HG02840 (cell line): ENCODE measurements around the gene CES3.
"Not testable (repeated sequence)": the region's sequence is repeated elsewhere in the genome, so short reads cannot be mapped to it uniquely, and the experiment has no call there.

Experiments used
- ATAC-seq: cut with Tn5 transposase; IDR thresholded peaks from one replicate; pipeline ENCODE4 v1.9.1; 2021; ENCODE audit warnings: mild to moderate bottlenecking, moderate library complexity, moderate number of reproducible peaks; ENCODE audit not compliant: unreplicated experiment, low FRiP score

CES3 gene

DNA sequence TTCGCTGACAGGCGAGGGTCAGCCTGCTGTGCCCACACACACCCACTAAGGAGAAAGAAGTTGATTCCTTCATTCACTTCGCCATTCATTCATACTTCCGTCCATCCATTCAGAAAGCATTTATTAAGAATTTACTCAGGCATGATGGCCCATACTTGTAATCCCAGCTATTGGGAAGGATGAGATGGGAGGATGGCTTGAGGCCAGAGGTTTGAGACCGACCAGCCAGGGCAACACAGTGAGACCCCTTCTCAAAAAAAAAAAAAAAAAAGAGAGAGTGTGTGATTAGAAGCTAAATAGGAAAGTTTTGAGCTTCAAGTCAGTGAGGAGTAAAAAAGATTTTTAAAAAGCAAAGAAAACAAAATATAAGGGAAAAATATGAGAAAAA, 17.0 kb upstream of the CES3 start:
- ATAC-seq = no peak

DNA sequence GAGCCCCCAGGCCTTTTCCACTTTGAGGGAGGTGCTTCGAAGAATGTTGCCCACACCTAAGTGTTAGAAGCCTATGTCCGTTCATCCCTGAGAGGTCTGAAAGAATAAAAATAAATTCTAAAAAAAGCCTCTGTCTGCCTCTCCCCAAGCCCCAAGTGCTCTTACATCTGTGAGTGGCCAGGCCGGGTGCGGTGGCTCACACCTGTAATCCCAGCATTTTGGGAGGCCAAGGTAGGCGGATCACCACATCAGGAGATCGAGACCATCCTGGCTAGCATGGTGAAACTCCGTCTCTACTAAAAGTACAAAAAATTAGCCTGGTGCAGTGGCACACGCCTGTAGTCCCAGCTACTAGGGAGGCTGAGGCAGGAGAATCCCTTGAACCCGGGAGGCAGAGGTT, 16.1 kb upstream of the CES3 start:
- not testable (repeated sequence) for ATAC-seq

DNA sequence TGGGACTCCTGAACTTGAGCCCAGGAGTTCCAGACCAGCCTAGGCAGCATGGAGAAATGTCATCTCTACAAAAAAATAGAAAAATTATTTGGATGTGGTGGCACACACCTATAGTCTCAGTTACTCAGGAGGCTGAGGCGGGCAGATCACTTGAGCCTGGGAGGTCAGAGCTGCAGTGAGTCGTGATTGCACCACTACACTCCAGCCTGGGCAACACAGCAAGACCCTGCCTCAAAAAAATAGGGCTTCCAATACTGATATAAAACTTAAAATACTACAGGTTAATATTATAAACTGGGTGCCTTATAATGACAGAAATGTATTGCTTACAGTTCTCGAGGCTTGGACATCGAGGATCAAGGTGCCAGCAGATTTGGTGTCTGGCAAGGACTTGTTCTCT, 15.1 kb upstream of the CES3 start:
- ATAC-seq = no peak

DNA sequence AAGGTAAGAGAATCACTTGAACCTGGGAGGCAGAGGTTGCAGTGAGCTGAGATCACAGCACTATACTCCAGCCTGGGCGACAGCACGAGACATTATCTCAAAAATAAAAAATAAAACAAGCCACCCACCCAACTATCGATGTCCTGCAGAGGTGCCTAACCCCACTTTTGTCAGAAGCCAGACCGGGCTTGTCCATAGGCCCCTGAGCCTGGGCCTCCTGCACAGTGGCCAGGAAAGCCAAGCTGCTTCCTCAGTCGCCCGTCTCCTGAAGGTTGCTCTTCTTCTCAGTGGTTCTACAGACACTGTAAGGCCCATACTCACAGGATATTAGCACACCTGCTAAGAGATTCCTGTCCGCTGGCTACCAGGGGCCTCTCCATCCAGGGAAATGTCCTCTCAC, 14.5 kb upstream of the CES3 start:
- ATAC-seq = no peak

DNA sequence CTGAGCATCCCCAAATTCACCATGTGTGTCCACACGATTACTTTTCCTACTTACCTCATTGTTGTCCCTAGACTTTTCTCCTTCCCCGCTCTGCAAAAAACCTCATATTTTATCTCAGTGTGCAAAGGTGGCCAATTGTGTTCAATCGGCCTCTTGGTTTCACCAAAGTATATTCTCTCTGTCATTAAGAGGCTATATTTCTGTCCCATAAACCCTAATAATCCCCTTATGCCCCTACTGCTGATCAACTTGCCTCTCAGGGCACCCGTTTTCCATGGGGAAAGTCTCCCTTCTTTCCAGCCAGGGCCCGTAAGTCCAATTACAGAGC, 14.1 kb upstream of the CES3 start:
- ATAC-seq = no peak

DNA sequence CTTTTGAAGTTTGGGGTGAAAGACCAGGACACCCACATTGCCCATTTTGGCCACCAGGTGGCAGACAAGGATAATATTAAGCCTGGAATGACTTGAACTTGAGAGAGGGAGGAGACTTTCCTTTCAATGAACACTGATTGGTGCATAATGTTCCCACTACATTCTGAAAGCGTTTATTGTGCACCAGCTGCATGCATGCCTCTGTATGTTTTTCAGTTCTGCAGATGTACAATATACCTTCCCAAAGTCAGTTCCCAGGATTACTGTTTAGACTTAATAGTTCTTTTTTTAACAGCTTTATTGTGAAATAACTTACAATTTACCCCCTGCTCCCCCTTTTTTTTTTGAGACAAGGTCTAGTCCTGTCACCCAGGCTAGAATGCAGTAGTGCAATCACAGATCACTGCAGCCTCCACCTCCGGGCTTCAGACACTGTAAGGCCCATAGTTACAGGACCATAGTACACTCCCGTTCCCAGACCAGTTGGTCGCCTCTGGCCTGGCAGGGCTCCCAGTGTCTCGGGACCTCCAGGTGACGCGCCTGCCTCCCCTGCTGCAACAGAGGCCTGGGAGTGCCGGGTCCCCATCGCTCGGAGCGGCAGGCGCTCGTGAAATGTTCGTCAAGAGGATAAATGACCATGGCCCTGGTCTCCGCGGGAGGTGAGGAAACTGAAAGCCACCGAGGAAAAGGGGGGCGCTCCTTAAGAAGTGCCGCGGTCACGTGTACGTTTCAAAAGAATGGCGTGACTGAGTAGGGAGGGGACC, 13.6 kb upstream of the CES3 start:
- no peak for ATAC-seq

DNA sequence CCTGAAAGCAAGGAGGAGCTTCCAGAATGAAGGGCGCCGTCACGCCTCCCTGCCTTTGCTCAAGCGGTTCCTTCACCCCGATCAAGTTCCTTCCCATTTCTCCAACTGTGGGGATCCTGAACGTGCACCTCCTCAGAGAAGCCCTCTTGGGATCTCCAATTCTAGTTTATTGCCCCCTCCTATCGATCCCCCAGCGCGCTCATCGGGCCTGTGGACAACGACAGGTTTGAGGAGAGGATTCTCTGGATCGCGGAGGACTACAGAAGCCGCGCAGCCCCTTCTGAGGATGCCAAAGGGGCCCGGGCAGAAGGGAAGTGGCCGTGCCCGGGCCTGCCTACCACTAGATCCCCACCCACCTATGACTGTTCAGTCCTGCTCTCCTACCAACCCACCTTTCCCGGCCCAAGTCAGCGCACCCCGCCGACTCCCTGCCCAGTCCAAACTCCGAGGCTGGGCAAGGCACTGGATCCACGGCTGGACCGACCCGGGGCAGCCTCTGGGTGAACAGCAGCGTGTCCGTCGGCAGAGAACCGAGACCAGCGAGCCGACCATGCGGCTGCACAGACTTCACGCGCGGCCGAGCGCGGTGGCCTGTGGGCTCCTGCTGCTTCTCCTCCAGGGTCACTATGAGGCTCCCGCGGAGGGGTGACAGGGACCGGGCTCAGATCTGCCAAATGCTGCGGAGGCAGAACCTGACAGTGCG, 12.8 kb upstream of the CES3 start:
- no peak for ATAC-seq

DNA sequence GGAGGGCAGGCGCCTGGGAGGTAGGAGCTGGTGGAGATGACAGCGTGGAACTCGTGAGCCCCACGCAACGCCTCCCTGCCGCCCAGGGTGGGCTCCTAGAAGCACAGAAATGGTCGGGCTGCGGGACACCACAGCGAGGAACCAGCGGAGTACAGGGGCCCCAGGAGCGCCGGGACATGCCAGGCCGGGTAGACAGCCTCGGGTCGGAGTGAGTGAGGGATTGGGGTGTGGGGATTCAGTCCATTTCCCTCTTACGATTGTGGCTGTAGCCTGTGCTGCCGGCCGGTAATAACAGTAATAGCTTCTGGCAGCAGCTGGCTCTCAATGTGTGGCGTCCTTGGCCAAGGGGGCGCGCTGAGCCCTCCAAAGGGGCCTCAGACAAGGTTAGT, 12.2 kb upstream of the CES3 start:
- ATAC-seq = no peak

DNA sequence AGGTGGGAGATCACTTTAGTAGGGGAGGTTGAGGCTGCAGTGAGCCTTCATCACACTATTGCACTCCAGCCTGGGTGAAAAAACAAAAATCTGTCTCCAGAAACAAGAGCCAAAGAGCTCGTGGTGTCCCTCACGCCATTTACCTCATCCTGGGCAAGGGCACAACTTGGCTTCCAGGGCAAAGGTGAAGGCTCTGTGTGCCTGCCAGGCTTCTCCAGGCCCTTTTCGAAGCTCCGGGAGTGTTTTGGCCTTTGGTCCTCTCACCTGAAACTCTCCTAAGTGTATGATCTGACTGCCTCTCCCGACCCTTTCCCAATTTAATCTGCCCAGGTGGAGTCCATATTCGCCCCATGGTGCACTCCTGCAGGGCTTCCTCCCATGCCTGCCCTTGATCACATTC, 11.6 kb upstream of the CES3 start:
- ATAC-seq = no peak

DNA sequence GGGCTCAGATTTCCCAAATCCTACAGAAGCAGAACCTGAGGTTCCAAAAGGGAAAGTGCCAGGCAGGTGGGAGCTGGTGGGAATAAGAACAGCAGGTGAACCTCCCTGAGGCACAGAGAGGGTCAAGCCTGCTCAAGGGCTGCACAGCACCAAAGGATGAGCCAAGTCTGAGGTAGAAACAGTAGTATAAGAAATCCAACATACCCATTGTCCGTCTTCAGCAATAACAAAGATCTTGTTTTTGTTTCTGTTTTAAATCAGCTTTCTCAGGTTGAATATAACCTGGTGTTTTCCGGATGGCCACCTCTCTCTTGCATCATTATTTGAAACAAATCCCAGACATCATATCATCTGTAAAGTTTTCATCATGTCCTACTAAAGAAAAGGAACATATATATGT, 10.6 kb upstream of the CES3 start:
- no peak for ATAC-seq

DNA sequence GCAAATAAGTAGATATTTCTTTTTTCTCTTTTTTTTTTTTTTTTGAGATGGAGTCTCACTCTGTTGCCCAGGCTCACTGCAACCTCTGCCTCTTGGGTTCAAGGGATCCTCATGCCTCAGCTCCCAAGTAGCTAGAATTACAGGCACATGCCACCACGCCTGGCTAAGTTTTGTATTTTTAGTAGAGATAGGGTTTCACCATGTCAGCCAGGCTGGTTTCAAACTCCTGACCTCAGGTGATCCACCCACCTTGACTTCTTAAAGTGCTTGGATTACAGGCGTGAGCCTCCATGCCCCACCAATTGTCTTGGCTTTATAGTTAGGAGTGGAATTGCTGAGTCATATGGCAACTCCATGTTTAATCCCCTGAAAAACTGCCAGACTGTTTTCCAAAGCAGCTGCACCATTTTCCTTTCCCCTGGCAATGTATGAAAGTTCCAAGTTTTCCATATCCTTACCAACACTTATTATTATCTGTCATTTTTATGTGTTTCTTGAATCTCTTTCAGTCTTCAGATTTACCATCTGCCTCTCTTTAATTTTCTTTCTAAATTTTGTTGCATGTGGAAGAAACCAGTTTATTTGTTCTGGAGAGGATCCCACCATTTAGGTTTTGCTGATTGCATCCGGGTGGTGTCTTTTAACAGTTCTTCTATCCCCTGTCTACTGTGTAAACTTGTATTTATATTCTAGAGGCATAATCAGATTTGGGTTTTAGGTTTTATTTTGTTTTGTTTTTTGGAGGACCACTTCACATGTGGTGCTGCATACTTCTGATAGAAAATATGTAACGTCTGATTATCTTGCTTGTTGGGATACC, 9.9 kb upstream of the CES3 start:
- ATAC-seq = no peak

DNA sequence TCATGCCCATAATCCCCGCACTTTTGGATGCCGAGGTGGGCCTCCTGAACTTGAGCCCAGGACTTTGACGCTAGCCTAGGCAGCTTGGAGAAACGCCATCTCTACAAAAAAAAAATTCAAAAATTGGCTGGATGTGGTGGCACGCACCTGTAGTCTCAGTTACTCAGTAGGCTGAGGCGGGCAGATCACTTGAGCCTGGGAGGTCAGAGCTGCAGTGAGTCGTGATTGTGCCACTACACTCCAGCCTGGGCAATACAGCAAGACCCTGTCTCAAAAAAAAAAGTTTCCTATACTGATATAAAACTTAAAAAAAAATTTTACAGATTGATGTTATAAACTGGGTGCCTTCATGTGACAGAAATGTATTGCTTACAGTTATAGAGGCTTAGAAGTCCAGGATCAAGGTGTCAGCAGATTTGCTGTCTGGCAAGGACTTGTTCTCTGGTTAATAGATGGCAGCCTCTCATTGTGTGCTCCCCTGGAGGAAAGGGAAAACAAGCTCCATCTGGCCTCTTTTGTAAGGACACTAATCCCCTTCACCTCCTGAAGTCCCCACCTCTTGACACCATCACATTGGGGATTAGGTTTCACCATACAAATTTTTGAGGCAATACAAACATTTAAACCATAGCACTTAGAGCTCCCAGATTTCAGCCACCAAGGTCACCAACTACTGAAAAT, 8.5 kb upstream of the CES3 start:
- no peak for ATAC-seq

DNA sequence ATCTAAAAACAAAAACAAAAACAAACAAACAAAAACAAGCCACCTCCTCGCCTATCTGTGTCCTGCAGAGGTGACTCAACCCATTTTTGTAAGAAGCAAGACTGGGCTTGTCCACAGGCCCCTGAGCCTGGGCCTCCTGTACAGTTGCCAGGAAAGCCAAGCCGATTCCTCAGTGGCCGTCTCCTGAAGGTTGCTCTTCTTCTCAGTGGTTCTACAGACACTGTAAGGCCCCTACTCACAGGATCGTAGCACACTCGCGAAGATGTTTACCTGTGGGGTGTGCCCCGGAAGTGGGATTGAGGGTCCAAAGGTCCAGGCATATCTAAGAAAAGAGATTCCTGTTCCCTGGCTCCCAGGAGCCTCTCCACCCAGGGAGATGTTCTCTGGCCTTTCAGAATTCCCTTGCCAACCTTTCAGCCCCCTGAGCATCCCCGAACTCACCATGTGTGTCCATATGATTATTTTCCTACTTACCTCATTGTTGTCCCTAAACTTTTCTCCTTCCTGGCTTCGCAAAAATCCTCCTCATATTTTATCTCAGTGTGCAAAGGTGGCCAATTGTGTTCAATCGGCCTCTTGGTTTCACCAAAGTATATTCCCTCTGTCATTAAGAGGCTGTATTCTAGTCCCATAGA, 7.5 kb upstream of the CES3 start:
- no peak for ATAC-seq

DNA sequence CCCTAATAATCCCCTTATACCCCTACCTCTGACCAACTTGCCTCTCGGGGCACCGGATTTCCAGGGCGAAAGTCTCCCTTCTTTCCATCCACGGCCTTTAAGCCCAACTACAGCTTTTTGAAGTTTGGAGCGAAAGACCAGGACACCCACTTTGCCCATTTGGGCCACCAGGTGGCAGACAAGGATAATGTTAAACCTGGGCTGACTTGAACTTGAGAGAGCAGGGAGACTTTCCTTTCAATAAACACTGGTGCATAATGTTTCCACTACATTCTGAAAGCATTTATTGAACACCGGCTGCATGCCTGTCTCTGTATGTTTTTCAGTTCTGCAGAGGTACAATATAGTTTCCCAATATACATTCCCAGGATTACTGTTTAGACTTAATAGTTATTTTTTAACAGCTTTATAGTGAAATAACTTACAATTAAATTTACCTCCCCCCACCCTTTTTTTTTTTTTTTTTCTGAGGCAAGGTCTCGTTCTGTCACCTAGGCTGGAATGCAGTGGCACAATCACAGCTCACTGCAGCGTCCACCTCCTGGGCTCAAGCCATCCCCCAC, 6.9 kb upstream of the CES3 start:
- ATAC-seq = no peak

DNA sequence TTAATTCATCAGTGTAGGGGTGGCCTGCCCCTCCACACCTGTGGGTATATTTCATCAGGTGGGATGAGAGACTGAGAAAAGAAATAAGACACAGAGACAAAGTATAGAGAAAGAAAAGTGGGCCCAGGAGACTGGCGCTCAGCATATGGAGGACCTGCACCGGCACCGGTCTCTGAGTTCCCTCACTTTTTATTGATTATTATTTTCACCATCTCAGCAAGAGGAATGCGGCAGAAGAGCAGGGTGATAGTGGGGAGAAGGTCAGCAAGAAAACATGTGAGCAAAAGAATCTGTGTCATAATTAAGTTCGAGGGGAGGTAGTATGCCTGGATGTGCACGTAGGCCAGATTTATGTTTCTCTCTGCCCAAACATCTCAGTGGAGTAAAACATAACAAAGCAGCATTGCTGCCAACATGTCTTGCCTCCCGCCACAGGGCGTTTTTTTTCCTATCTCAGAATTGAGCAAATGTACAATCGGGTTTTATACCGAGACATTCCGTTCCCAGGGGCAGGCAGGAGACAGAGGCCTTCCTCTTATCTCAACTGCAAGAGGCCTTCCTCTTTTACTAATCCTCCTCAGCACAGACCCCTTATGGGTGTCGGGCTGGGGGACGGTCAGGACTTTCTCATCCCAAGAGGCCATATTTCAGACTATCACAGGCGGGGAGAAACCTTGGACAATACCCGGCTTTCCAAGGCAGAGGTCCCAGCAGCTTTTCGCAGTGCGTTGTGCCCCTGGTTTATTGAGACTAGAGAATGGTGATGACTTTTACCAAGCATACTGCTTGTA, 5.5 kb upstream of the CES3 start:
- ATAC-seq = not testable (repeated sequence)

DNA sequence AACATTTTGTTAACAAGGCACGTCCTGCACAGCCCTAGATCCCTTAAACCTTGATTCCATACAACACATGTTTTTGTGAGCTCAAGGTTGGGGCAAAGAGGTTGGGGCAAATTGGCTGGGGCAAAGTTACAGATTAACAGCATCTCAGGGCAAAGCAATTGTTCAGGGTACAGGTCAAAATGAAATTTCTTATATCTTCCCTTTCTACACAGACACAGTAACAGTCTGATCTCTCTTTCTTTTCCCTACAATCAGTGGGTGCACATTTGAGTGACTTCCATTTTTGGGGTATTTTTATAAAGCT, 5.0 kb upstream of the CES3 start:
- not testable (repeated sequence) for ATAC-seq

DNA sequence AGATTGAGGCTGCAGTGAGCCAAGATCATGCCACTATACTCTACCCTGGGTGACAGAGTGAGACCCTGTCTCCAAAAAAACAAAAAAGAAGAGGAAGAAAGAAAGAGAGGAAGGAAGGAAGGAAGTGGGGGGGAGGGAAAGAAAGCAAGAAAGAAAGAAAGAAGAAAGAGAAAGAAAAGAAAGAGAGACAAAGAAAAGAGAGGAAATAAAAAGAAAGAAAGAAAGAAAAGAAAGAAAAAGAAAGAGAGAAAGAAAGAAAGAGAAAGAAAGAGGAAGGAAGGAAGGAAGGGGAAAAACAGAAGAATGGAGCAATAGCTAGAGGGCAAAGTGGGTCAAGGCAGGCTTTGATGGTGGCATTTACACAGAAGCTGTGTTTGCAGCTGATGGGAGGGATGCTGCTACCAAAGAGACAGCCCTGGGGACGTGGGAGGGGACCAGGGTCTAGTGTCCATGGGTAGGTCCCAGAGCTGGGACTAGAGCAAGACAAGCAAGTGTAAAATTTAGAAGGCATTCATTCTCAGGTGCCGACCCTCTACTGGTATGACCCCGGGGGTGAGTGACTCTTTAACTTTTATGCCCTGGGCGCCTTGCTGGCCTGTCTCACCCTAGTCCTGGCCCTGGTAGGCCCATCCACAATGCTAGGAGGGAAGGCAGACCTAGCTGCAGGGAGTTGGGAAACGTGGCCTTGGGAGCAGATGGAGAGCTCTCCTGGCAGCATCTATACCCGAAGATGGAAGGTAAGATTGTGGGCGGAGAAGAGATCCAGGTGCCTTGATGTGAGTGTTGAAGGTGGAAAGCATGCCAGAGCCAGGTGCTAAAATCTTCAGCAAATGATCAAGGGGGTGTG, 2.0 kb upstream of the CES3 start:
- ATAC-seq = no peak

DNA sequence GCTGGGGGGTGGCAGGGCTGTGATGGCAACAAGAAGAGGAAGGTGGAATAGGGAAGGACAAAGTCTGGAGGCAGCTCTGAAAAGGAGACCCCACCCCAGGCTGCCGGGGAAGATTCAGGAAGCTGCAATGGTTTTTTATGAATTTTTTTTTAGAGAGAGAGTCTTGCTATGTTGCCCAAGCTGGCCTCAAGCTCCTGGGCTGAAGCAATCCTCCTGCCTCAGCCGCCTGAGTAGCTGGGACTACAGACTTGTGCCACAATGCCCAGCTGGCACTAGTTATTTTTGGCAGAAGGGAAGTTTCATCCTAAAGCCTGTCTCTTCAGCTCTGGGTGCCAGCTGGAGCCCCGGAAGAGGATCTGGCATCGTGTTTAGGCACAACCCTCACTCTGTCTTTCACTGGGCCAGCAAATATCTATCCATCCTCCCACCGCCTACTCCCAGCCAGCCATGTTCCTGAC, 1.3 kb upstream of the CES3 start:
- no peak for ATAC-seq

DNA sequence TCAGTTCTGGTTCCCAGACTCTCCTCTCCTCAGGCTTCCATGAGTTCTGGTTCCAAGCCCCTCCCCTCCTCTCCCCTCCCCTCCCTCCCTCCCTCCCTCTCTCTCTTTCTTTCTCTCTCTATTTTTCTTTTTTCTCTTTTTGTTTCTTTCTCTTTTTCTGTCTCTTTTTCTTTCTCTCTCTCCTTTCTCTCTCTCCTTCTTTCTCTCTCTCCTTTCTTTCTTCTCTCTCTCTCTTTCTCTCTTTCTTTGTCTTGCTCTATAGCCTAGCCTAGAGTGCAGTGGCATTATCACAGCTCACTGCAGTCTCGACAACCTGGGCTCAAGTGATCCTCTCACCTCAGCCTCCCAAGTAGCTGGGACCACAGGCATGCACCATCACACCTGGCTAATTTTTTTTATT, 796 bp upstream of the CES3 start:
- ATAC-seq = no peak
